ENCODE results near the gene KRT20.

The KRT20 gene

GRCh38 chr17:40836020-40836419 is 49.0 kb downstream of the KRT20 start:
- Histone ChIP-seq H3K27me3 (ENCODE audit: insufficient read depth, low read length, poor library complexity, severe bottlenecking) (no peaks in the 10 kb centered on the region), H3K9me2 (replicated peaks; ENCODE audit: low read depth, low read length) (no peaks in the 10 kb centered on the region), H3K9me3 (ENCODE audit: insufficient read depth, low read depth, low read length) (no peaks in the 10 kb centered on the region), H3K4me3 (ENCODE audit: low read length, poor library complexity, severe bottlenecking) (no peak overlapping the region), H3K4me2 (ENCODE audit: low read depth, low read length, poor library complexity, severe bottlenecking) (no peak overlapping the region), H3K79me2 (ENCODE audit: insufficient read depth, low read length) (no peaks in the 10 kb centered on the region), H3F3A (ENCODE audit: low read depth) (no peaks in the 10 kb centered on the region), H4K20me1 (ENCODE audit: insufficient read depth, low read length, poor library complexity, severe bottlenecking) (no peaks in the 10 kb centered on the region), H2AFZ (ENCODE audit: low read length) (no peak overlapping the region), H3K4me1 (ENCODE audit: insufficient read depth, low read length, poor library complexity, severe bottlenecking) (peaks cover 8% of the 10 kb centered on the region), H3K36me3 (ENCODE audit: insufficient read depth, low read length) (no peaks in the 10 kb centered on the region), H3K9ac (ENCODE audit: low read depth, low read length, poor library complexity, severe bottlenecking) (no peak overlapping the region)
- TF ChIP-seq EZH2phosphoT487 (IDR thresholded peaks at IDR 0.05; ENCODE audit: borderline replicate concordance): no peak
- no peak for TF ChIP-seq CTCF (conservative IDR thresholded peaks at IDR 0.05; ENCODE audit: low read length)

GRCh38 chr17:40833882-40834281 is 51.2 kb downstream of the KRT20 start:
- Histone ChIP-seq H3K27me3 (ENCODE audit: insufficient read depth, low read length, poor library complexity, severe bottlenecking) (no peaks in the 10 kb centered on the region), H3K9me2 (replicated peaks; ENCODE audit: low read depth, low read length) (no peaks in the 10 kb centered on the region), H3K9ac (ENCODE audit: low read depth, low read length, poor library complexity, severe bottlenecking) (no peak overlapping the region), H3K4me3 (ENCODE audit: low read length, poor library complexity, severe bottlenecking) (no peak overlapping the region), H3K4me1 (ENCODE audit: insufficient read depth, low read length, poor library complexity, severe bottlenecking) (peaks cover 8% of the 10 kb centered on the region), H3F3A (ENCODE audit: low read depth) (no peaks in the 10 kb centered on the region), H3K79me2 (ENCODE audit: insufficient read depth, low read length) (no peaks in the 10 kb centered on the region), H2AFZ (ENCODE audit: low read length) (no peak overlapping the region), H3K36me3 (ENCODE audit: insufficient read depth, low read length) (no peaks in the 10 kb centered on the region), H3K4me2 (ENCODE audit: low read depth, low read length, poor library complexity, severe bottlenecking) (no peak overlapping the region), H4K20me1 (ENCODE audit: insufficient read depth, low read length, poor library complexity, severe bottlenecking) (no peaks in the 10 kb centered on the region), H3K9me3 (ENCODE audit: insufficient read depth, low read depth, low read length) (no peaks in the 10 kb centered on the region)
- TF ChIP-seq EZH2phosphoT487 (IDR thresholded peaks at IDR 0.05; ENCODE audit: borderline replicate concordance) (no peak), CTCF (conservative IDR thresholded peaks at IDR 0.05; ENCODE audit: low read length) (no peak)

- Histone ChIP-seq H3F3A (ENCODE audit: low read depth) (peaks cover 10% of the 10 kb centered on the region), H3K4me2 (ENCODE audit: low read depth, low read length, poor library complexity, severe bottlenecking) (no peak overlapping the region), H3K36me3 (ENCODE audit: insufficient read depth, low read length) (no peaks in the 10 kb centered on the region), H3K9me2 (replicated peaks; ENCODE audit: low read depth, low read length) (no peaks in the 10 kb centered on the region), H3K9ac (ENCODE audit: low read depth, low read length, poor library complexity, severe bottlenecking) (no peak overlapping the region), H3K4me3 (ENCODE audit: low read length, poor library complexity, severe bottlenecking) (no peak overlapping the region), H3K4me1 (ENCODE audit: insufficient read depth, low read length, poor library complexity, severe bottlenecking) (peaks cover 19% of the 10 kb centered on the region), H3K9me3 (ENCODE audit: insufficient read depth, low read depth, low read length) (no peaks in the 10 kb centered on the region), H2AFZ (ENCODE audit: low read length) (no peak overlapping the region), H4K20me1 (ENCODE audit: insufficient read depth, low read length, poor library complexity, severe bottlenecking) (no peaks in the 10 kb centered on the region), H3K27me3 (ENCODE audit: insufficient read depth, low read length, poor library complexity, severe bottlenecking) (no peaks in the 10 kb centered on the region), H3K79me2 (ENCODE audit: insufficient read depth, low read length) (no peaks in the 10 kb centered on the region)
- TF ChIP-seq CTCF (conservative IDR thresholded peaks at IDR 0.05; ENCODE audit: low read length) (no peak), EZH2phosphoT487 (IDR thresholded peaks at IDR 0.05; ENCODE audit: borderline replicate concordance) (no peak)
Observed at GRCh38 chr17:40832840-40833239, 52.2 kb downstream of the KRT20 start.
